ENCODE measurements around the gene HNRNPH3. TPM values are rescaled to one million over a fixed set of nuclear protein-coding genes. Genes with fewer than 3 reads are reported as not detected.

The HNRNPH3 gene
- total RNA-seq, 1 experiment from 2014 or later, result 244 TPM

DNA sequence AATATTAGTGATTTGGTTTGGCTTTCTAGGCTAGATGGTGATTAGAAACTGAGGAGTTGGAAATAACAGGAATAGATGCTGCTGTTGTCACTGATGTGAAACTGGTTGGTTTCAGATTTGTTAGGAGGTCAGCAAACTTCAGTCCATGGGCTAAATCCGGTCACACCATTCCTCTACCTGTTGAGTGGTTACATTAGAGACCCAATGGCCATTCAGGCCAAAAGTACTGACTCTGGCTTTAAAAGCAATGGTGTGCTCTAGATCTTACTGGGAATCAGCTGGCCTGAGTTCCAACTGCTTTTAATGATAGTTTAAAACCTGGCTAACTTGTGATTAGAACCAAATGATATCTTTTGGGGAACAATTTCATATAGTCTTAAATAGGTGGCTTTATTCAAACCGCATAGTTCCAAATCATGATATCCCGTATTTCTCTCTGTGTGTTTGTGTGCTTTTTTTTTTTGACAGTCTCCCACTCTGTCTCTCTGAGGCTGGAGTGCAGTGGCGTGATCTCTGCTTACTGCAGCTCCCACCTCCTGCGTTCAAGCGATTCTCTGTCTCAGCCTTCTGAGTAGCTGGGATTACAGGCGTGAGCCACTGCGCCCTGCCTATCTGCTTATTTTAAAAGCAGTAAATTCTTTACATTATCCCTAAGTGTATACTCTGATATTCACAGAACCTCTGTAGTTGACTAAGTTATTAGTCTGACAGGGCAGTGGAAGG is 8.7 kb downstream of the HNRNPH3 start:
- H4K20me1 ChIP-seq (ENCODE audit: control insufficient read depth, insufficient read depth, insufficient read length), result no peaks in the 10 kb centered on the region

More for the DNA sequence above, 8.7 kb downstream of the HNRNPH3 start:
- Mint-ChIP-seq H3K4me3 (no peak overlapping the region), H3K27me3 (ENCODE audit: low read depth) (no peaks in the 10 kb centered on the region), H3K4me1 (peaks cover 18 to 22% of the 10 kb centered on the region in 2 experiments), H3K27ac (peak overlapping the region in 2 of 3 experiments; percentile 52 to 90; a peak in 3 of 7 replicates), H3K9me3 (no peaks in the 10 kb centered on the region), H3K36me3 (ENCODE audit: insufficient read depth in 1 of 3, low read depth in 3 of 3) (peaks cover 49 to 85% (median 81%) of the 10 kb centered on the region in 3 experiments)
- peaks cover 9% of the 10 kb centered on the region for H3K79me1 ChIP-seq (ENCODE audit: insufficient read depth, low read depth, low read length, poor library complexity, severe bottlenecking)
- H2BK5ac ChIP-seq (ENCODE audit: insufficient read length, low read length), result no peak overlapping the region
- H3K23me2 ChIP-seq (ENCODE audit: insufficient read length, low read depth, low read length, poor library complexity, severe bottlenecking), result no peaks in the 10 kb centered on the region
- H3K4ac ChIP-seq (ENCODE audit: low read depth, low read length), result no peak overlapping the region
- no peaks in the 10 kb centered on the region for H3K27me3 ChIP-seq (ENCODE audit: insufficient read depth, low read length)
- no peak overlapping the region for H2AFZ ChIP-seq (ENCODE audit: low read length)
- no peak overlapping the region for H3T11ph ChIP-seq (ENCODE audit: low read length)
- H3K14ac ChIP-seq (ENCODE audit: insufficient read depth, low read length), result no peak overlapping the region
- no peaks in the 10 kb centered on the region for H3K9me3 ChIP-seq (ENCODE audit: control insufficient read depth, low read depth, low read length)
- H2BK15ac ChIP-seq (ENCODE audit: low read depth, low read length), result no peak overlapping the region
- no peak overlapping the region for H3K18ac ChIP-seq (ENCODE audit: insufficient read length, low read depth, low read length)
- peak overlapping the region; percentile 66 for H3K27ac ChIP-seq (ENCODE audit: insufficient read length, low read depth, low read length)
- H3K4me1 ChIP-seq (ENCODE audit: insufficient read depth, low read length), result 0 out of 2 replicates have a peak, but pooled peaks cover 3% of the 10 kb centered on the region
- H3K56ac ChIP-seq (ENCODE audit: insufficient read length, low read depth, low read length), result no peak overlapping the region
- no peak overlapping the region for H2BK20ac ChIP-seq (ENCODE audit: low read depth, low read length, poor library complexity, severe bottlenecking)
- no peak overlapping the region for H2BK120ac ChIP-seq (ENCODE audit: low read depth, low read length, poor library complexity, severe bottlenecking)
- no peak for DNase-seq
- TF ChIP-seq, protein P1, sequence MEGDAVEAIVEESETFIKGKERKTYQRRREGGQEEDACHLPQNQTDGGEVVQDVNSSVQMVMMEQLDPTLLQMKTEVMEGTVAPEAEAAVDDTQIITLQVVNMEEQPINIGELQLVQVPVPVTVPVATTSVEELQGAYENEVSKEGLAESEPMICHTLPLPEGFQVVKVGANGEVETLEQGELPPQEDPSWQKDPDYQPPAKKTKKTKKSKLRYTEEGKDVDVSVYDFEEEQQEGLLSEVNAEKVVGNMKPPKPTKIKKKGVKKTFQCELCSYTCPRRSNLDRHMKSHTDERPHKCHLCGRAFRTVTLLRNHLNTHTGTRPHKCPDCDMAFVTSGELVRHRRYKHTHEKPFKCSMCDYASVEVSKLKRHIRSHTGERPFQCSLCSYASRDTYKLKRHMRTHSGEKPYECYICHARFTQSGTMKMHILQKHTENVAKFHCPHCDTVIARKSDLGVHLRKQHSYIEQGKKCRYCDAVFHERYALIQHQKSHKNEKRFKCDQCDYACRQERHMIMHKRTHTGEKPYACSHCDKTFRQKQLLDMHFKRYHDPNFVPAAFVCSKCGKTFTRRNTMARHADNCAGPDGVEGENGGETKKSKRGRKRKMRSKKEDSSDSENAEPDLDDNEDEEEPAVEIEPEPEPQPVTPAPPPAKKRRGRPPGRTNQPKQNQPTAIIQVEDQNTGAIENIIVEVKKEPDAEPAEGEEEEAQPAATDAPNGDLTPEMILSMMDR (conservative IDR thresholded peaks at IDR 0.05), result no peak
- no peak overlapping the region for H3K4me2 ChIP-seq (ENCODE audit: insufficient read depth, insufficient read length, low read length)
- H4K8ac ChIP-seq (replicated peaks; ENCODE audit: insufficient read length, low read depth, low read length), result no peak overlapping the region
- no CpG with 5 or more reads among the region's 8 CpGs for WGBS (ENCODE audit: extremely low coverage, insufficient read length, low lambda C conversion rate)
- H2AK5ac ChIP-seq (ENCODE audit: insufficient read length, low read length), result no peak overlapping the region
- peaks cover 25% of the 10 kb centered on the region for H3K79me2 ChIP-seq (ENCODE audit: insufficient read depth, low read length)
- no peak overlapping the region for H4K91ac ChIP-seq (ENCODE audit: insufficient read length, low read depth, low read length)
- H2BK12ac ChIP-seq (ENCODE audit: insufficient read length, low read depth, low read length), result no peak overlapping the region
- no peak overlapping the region for H3K23ac ChIP-seq (ENCODE audit: insufficient read length, low read depth, low read length)
- H4K5ac ChIP-seq (ENCODE audit: insufficient read length, low read depth, low read length), result no peak overlapping the region
- no peak overlapping the region for H3K9ac ChIP-seq (ENCODE audit: extremely low read depth, insufficient read length, low read length)

Measured in H9 (cell line).